HS-27A (cell line): ENCODE data around the gene GGPS1.
A peak's percentile ranks its signal among the peaks of the same experiment; 100 is the strongest.
"Not testable (repeated sequence)": the region's sequence is repeated elsewhere in the genome, so short reads cannot be mapped to it uniquely, and the experiment has no call there.

Experiments
- DNase-seq: peaks from one replicate; pipeline ENCODE4 v3.0.0-alpha.2; 2012; ENCODE audit warnings: low read depth, missing footprints

The GGPS1 gene

GRCh38 chr1:235328271-235329138, at the start of gene GGPS1:
Gene GGPS1, plus strand, starts transcription at chr1:235328570. Its CDS starts 6,695 bp downstream, at chr1:235335265.
- peak; percentile 98 for DNase-seq

GRCh38 chr1:235278915-235279292, 49.5 kb upstream of the GGPS1 start:
- DNase-seq = no peak

- no peak for DNase-seq
These were observed 48.7 kb upstream of the GGPS1 start for GRCh38 chr1:235279694-235280093.

DNA sequence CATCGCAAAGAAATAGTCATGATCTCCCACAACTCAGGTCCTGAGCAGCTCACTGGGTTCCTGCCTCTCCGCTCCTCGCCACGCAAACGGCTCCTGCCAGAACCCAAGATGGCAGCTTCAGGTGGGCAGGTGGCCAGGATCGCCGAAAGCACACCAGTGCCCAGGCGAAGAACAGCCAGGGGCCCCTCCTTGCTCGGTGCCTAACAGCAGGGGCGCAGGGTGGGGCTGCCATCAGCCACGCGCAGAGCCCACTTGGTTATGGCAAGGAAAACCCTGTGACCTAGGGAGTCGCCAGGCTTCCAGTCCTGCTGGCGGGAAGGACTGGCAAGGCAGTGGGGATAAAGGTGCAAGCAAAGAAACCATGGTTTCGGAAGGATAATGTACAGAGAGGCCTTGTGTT, 47.9 kb upstream of the GGPS1 start:
- no peak for DNase-seq

DNA sequence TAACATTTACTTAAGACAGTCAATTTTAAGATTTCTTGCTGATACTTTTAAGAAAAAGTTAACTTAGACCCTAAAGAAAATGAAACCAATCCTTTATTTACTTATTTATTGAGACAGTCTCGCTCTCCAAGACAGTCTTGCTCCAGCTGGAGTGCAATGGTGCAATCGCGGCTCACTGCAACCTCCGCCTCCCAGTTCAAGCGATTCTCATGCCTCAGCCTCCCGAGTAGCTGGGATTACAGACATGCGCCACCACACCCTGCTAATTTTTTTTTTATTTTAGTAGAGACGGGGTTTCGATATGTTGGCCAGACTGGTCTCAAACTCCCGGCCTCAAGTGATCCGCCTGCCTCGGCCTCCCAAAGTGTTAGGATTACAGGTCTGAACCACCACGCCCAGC, 44.7 kb upstream of the GGPS1 start:
- DNase-seq = not testable (repeated sequence)

DNA sequence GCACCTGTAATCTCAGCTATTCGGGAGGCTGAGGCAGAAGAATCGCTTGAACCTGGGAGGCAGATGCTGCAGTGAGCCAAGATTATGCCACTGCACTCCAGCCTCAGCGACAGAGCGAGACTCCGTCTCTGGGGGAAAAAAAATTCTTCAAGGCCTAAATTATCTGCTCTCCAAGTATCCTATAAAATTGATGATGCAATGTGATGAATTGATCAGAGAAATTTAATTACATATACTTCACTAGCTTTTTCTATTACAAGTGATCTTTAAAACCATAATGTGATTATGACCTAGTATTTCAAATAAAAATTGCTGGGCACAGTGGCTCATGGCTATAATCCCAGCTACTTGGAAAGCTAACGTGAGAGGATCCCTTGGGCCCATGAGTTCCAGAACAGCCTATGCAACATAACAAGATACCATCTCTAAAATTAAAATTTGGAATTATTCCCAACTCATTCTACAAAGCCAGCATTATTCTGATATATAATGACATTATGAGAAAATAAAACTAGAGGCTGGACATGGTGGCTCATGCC, 44.1 kb upstream of the GGPS1 start:
- no peak for DNase-seq

DNA sequence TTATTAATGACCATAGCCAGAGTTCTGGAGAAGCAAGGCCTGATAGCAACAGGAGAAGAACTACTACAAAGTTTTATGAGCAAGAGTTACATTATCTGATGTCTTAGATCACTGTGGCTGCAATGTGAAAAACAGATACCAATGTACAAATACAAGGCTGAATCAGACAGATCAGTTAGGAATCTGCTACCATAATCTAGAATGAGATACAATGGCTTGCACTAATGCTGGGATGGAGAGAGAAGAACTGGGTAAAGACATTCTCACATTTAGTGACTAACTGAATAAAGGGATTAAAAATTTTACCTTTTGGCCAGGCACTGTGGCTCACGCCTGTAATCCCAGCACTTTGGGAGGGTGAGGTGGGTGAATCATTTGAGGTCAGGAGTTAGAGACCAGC, 41.7 kb upstream of the GGPS1 start:
- no peak for DNase-seq

DNA sequence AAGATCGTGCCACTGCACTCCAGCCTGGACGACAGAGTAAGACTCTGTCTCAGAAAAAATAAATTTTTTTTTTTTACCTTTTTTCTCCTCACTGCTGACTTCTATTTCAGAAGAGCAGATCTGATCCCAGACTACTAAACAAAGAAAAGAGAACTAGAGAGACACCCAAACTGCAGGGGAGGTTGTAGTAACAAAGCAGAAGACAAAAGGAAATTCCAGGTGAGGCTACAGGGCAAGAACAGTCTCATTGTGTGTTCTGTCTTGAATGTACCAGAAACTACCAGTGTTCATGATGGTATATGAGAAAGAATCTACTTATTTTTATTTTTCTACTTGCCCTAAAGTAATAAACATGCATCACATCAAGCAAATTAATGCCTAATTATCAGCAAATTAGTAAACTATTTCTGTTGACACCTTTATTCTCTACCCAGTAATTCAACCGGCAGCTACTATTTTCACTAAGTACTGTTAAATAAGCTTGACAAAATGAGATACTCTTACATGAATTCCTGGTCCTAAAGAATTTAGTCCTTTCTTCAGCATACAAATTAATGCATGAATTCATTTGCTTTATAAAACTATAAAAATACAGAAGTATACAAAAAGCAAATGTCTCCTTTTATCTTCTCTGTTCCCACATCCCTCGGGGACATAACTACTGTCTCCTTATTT, 41.0 kb upstream of the GGPS1 start:
- DNase-seq = no peak

GRCh38 chr1:235289859-235290739, 38.3 kb upstream of the GGPS1 start:
- no peak for DNase-seq

DNA sequence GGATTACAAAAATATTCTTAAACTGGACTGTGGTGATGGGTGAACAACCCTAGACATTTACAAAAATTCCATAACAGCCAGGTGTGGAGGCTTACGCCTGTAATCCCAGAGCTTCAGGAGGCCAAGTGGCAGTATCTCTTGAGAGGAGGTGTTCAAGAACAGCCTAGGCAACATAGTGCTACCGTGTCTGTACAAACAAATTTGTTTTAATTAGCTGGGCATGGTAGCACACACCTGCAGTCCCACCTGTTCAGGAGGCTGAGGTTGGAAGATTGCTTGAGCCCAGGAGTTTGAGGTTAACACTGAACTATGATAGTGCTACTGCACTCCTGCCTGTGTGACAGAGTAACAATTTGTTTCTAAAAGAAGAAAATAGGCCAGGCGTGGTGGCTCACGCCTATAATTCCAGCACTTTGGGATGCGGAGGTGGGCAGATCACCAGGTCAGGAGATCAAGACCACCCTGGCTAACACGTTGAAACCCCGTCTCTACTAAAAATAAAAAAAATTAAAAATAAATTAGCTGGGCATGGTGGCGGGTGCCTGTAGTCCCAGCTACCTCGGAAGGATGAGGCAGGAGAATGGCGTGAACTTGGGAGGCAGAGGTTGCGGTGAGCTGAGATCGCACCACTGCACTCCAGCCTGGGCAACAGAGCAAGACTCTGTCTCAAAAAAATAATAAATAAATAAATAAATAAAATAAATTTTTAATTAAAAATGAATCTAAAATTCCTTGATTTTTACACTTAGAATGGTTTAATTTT, 37.4 kb upstream of the GGPS1 start:
- DNase-seq = no peak

- no peak for DNase-seq
These were observed 36.7 kb upstream of the GGPS1 start for GRCh38 chr1:235291599-235292091.

GRCh38 chr1:235292790-235293189, 35.6 kb upstream of the GGPS1 start:
- DNase-seq = no peak

DNA sequence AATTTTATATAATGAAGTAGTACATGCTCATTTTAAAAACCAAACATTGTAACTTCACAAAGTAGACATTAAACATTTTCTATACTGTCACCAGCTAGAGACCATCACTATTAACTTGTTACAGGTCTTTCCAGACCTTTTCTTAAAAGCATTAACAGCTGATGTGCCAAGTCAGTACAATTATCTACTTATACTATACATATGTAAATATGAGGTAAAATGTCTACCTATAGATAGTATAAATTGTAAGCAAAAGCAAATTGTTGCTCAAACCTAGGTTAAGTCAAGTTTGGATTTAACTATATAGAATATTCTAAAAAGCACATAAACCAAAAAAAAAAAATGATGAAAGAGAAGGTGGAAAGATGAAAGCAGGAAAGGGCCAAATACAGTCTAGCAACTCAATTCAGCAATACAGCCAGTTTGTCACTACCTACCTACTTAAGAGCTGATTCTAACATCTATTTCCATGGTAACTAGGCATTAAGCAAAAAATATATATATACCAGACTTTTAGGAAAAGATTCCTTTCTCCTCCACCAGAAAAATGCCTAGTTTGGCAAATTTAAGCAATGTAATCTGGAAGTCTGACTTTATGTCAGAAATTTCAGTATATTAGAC, 34.9 kb upstream of the GGPS1 start:
- no peak for DNase-seq

- peak; percentile 48 for DNase-seq
These were observed 32.4 kb upstream of the GGPS1 start for GRCh38 chr1:235295902-235296350.

- no peak for DNase-seq
These were observed 31.6 kb upstream of the GGPS1 start for GRCh38 chr1:235296729-235297128.

- DNase-seq = no peak
These were observed 30.8 kb upstream of the GGPS1 start for GRCh38 chr1:235297579-235297978.

DNA sequence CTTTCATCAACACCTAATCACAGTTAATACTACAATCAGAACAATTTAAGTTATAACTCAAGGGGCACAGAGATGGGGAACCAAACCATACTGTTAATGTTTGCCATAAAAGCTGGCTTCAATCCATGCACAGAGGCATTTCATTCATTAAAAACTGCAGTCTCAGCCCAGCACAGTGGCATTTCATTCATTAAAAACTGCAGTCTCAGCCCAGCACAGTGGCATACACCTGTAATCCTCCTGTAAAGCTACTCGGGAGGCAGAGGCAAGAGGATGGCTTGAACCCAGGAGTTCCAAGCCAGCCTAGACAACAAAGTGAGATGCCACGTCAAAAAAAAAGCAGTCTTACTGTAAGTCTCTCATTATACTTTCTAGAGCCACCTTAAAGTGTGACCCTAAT, 29.6 kb upstream of the GGPS1 start:
- DNase-seq = no peak

DNA sequence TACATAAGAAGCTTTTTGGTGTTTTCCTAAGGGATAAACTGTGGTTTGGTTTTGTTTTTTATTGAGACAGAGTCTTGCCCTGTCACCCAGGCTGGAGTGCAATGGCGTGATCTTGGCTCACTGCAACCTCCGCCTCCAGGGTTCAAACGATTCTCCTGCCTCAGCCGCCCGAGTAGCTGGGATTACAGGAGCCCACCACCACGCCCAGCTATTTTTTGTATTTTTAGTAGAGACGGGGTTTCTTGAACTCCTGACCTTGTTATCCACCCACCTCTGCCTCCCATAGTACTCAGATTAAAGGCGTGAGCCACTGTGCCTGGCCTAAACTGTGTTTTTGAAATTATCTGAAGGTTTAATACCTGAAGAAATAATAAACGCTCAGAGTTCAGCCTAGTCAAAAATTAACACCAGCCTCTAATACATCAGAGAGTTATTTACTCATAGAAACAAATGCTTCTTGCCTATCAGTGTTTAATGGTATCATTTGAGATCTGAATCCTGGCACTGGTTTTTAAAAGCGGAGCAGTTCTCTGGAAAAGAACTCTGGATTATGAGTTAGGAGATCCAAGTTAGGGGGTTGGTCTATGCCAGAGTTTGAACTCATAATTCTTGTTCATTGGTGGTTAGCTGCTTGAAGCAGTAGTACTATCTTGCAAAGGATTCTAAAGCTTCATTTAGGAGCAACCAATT, 29.1 kb upstream of the GGPS1 start:
- DNase-seq = no peak

- DNase-seq = no peak
These were observed 26.2 kb upstream of the GGPS1 start for GRCh38 chr1:235302143-235302542.
